Hepatocyte (in vitro differentiated cells): ENCODE results near the gene OXER1.

Experiments used
- EZH2 ChIP-seq: fragments of 200-600 bp; sonication (generic); IDR thresholded peaks from 2 replicates; pipeline ENCODE4 v1.6.1; 2016; ENCODE audit warnings: antibody characterized with exemption, mild to moderate bottlenecking, borderline replicate concordance
- EZH2phosphoT487 ChIP-seq: fragments of 200-600 bp; sonication (generic); IDR thresholded peaks from one replicate; pipeline ENCODE4 v1.6.1; 2018; ENCODE audit warnings: antibody characterized with exemption, mild to moderate bottlenecking, low read depth, moderate library complexity; ENCODE audit not compliant: unreplicated experiment, severe bottlenecking
- TF ChIP-seq, protein P1 (sequence below): fragments of 200-600 bp; sonication (generic); IDR thresholded peaks from 2 replicates; pipeline ENCODE4 v1.5.1; 2016; ENCODE audit warnings: antibody characterized with exemption, mild to moderate bottlenecking; ENCODE audit not compliant: poor library complexity

DNA sequence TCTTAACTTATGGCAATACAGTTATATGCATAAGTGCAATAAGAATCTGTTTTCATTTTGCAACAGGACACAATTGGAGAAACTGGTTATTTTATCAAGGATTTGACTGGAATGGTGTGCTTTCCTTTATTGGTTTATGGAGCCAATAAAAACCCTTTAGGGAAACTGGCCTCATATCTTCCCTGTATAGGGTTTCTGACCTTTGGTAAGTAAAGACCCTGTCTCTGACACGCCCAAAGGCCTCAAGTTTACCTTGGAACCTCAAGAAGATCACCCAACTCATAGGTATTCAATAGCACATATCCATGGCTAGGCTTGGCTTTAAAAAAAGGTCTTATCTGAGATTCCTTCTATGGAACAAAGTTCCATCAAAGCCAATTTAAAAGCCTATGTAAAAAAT, 17.2 kb upstream of the OXER1 start:
- TF ChIP-seq, protein P1, sequence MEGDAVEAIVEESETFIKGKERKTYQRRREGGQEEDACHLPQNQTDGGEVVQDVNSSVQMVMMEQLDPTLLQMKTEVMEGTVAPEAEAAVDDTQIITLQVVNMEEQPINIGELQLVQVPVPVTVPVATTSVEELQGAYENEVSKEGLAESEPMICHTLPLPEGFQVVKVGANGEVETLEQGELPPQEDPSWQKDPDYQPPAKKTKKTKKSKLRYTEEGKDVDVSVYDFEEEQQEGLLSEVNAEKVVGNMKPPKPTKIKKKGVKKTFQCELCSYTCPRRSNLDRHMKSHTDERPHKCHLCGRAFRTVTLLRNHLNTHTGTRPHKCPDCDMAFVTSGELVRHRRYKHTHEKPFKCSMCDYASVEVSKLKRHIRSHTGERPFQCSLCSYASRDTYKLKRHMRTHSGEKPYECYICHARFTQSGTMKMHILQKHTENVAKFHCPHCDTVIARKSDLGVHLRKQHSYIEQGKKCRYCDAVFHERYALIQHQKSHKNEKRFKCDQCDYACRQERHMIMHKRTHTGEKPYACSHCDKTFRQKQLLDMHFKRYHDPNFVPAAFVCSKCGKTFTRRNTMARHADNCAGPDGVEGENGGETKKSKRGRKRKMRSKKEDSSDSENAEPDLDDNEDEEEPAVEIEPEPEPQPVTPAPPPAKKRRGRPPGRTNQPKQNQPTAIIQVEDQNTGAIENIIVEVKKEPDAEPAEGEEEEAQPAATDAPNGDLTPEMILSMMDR: no peak
- TF ChIP-seq EZH2 (no peak), EZH2phosphoT487 (no peak)
